ENCODE results near the gene ALG12. TPM values are rescaled to one million over a fixed set of nuclear protein-coding genes. Genes with fewer than 3 reads are reported as not detected.

Gene ALG12
- total and polyA plus RNA-seq, 2 of the 4 experiments (the other 2 are of a cell fraction) = 7.2 to 10.9 TPM

GRCh38 chr22:49930596-49931412 lies 12.6 kb upstream of the ALG12 start:
- Histone ChIP-seq H3K4me3 (ENCODE audit: insufficient read depth, low read depth, low read length) (no peak overlapping the region), H3K79me1 (ENCODE audit: low read depth in 1 of 2, low read length in 2 of 2) (peaks cover 0 to 3% of the 10 kb centered on the region in 2 experiments; a peak in 1 of 4 replicates), H3K9me3 (ENCODE audit: control insufficient read depth, insufficient read depth, low read length) (no peaks in the 10 kb centered on the region), H3K4me2 (ENCODE audit: low read depth, low read length) (no peak overlapping the region), H2AK5ac (ENCODE audit: low read depth, low read length) (peak overlapping the region; percentile 21; the same call in 1 of the 2 replicates), H2BK5ac (ENCODE audit: low read depth, low read length, poor library complexity, severe bottlenecking) (no peak overlapping the region), H3K4ac (ENCODE audit: low read depth, low read length) (peak overlapping the region; percentile 5; the same call in 1 of the 2 replicates), H3K27ac (ENCODE audit: insufficient read depth, low read length) (no peak overlapping the region), H3K23ac (ENCODE audit: low read depth, low read length) (no peak overlapping the region), H2BK120ac (ENCODE audit: low read depth, low read length) (no peak overlapping the region; the same call in 1 of the 2 replicates), H4K8ac (ENCODE audit: low read depth in 2 of 2, low read length in 2 of 2) (no peak overlapping the region), H2BK20ac (ENCODE audit: low read depth, low read length) (no peak overlapping the region), H3K18ac (ENCODE audit: low read depth, low read length) (no peak overlapping the region), H2BK15ac (ENCODE audit: low read depth, low read length) (no peak overlapping the region), H3K9me1 (ENCODE audit: insufficient read depth, low read length) (no peaks in the 10 kb centered on the region), H2AK9ac (replicated peaks; ENCODE audit: low read depth, low read length, poor library complexity) (peak overlapping the region; percentile 30), H4K5ac (ENCODE audit: low read depth, low read length) (no peak overlapping the region), H3K56ac (ENCODE audit: extremely low read depth, insufficient read depth, low read length) (no peak overlapping the region), H3K36me3 (ENCODE audit: control insufficient read depth, insufficient read depth, low read length) (peaks cover 6% of the 10 kb centered on the region; the same call in 1 of the 2 replicates), H3K9ac (ENCODE audit: low read depth, low read length) (no peak overlapping the region), H3K14ac (replicated peaks; ENCODE audit: low read depth, low read length) (no peak overlapping the region), H4K20me1 (ENCODE audit: insufficient read depth, low read length) (no peaks in the 10 kb centered on the region), H4K91ac (ENCODE audit: insufficient read depth, low read depth, low read length) (no peak overlapping the region), H3K27me3 (ENCODE audit: control insufficient read depth, insufficient read depth, low read length) (no peaks in the 10 kb centered on the region), H2AFZ (replicated peaks; ENCODE audit: low read length, poor library complexity) (peak overlapping the region; percentile 46), H3K4me1 (ENCODE audit: control insufficient read depth, insufficient read depth, low read length) (peaks cover 12% of the 10 kb centered on the region)
- intact Hi-C loops (cut with micrococcal nuclease) = loop anchor here (1.0 to 2.0 kb wide), 2 partner anchors 99 to 278 kb away; no protein-coding TSS in a partner anchor
- BruUV-seq (replicated peaks) = no TSS peak
- peak; percentile 66 for DNase-seq
- ChIA-PET POLR2A (ENCODE audit: unreplicated experiment) (no interaction called here), CTCF (interaction anchor here (0.6 to 1.7 kb wide), 2 partner anchors 63 to 99 kb away, joined by 3 to 12 read pairs; no protein-coding TSS in a partner anchor)
- dilution Hi-C loops (cut with HindIII; ENCODE audit: low sequenced_read_pairs, unreplicated experiment) = no loop called here
- WGBS, 2 experiments (ENCODE audit: extremely low coverage in 2 of 2, insufficient read length in 1 of 2) = 68% methylated on average over 7 of the region's 14 CpGs; no CpG with 5 or more reads in 1 of the 2 experiments
- in situ Hi-C loops (cut with MboI; ENCODE audit: low sequenced_read_pairs) = loop anchor here (5.0 kb wide), 2 partner anchors 101 to 281 kb away; no protein-coding TSS in a partner anchor
- TF ChIP-seq CTCF (conservative IDR thresholded peaks at IDR 0.05; ENCODE audit: low read depth, low read length) = peak; percentile 68
- TF ChIP-seq RAD21 (IDR thresholded peaks at IDR 0.05; ENCODE audit: low read length) = peak; percentile 81
- TF ChIP-seq POLR2A (IDR thresholded peaks at IDR 0.05; ENCODE audit: low read depth, low read length) = no peak
- no peak for TF ChIP-seq MAFK (IDR thresholded peaks at IDR 0.05; ENCODE audit: low read depth, low read length)
- peak; percentile 62 for TF ChIP-seq SMC3 (IDR thresholded peaks at IDR 0.05; ENCODE audit: low read depth, low read length)
- ATAC-seq (ENCODE audit: low read depth) = peak; percentile 40

All from IMR-90 (cell line).